HepG2 (cell line): ENCODE results near the gene JAGN1. TPM values are rescaled to one million over a fixed set of nuclear protein-coding genes. Genes with fewer than 3 reads are reported as not detected.
A peak's percentile ranks its signal among the peaks of the same experiment; 100 is the strongest.

ENCODE experiments used
- KDM1A ChIP-seq: IDR thresholded peaks from 2 replicates; pipeline ENCODE4 v1.6.1; 2016; ENCODE audit warnings: missing compliant biosample characterization
- NONO ChIP-seq, 2 experiments: fragments of 450-650 bp in 1 of 2; sonication (generic) in 1 of 2; formaldehyde crosslinking in 1 of 2; IDR thresholded peaks in 1 of 2; conservative IDR thresholded peaks in 1 of 2; 2 replicates each; pipeline versions ENCODE4 v1.6.1 to v1.8.0; 2017 to 2022; ENCODE audit warnings: mild to moderate bottlenecking in 1 of 2, missing genetic modification reagents in 1 of 2, moderate library complexity in 1 of 2
- RFX5 ChIP-seq: IDR thresholded peaks from 2 replicates; pipeline ENCODE4 v1.6.1; 2011; ENCODE audit warnings: low read depth, low read length, improper control_type of control experiment
- SUZ12 ChIP-seq: fragments of 150-350 bp; IDR thresholded peaks from 2 replicates; pipeline ENCODE4 v1.6.1; 2014; ENCODE audit warnings: low read depth, low read length
- ZHX1 ChIP-seq: sonication (generic); formaldehyde crosslinking; IDR thresholded peaks from 2 replicates; pipeline ENCODE4 v1.8.1; 2022; ENCODE audit warnings: low read depth, mild to moderate bottlenecking, missing genetic modification reagents
- ZNF558 ChIP-seq: sonication (generic); formaldehyde crosslinking; IDR thresholded peaks from 2 replicates; pipeline ENCODE4 v1.9.0; 2022; ENCODE audit warnings: mild to moderate bottlenecking, missing genetic modification reagents, borderline replicate concordance
- polyA plus RNA-seq, 8 experiments: library from polyadenylated mRNA; depleted of rRNA in 3 of 8; stranded (reverse) in 7 of 8; unstranded in 1 of 8; fragments of >200 nt; fragmentation: Illumina TruSeq in 4 of 8; extraction: Trizol in 4 of 8; gene quantifications; 2 replicates each; pipeline versions ENCODE4 v1.2.1 to v1.2.3, GENCODE V29; 2011 to 2016; ENCODE audit warnings: low read depth in 4 of 8, missing spikeins in 1 of 8, mixed read lengths in 1 of 8; ENCODE audit not compliant: insufficient read depth in 1 of 8
- total RNA-seq, 5 experiments: library from RNA; depleted of rRNA; stranded (reverse); fragments of >200 nt; fragmentation: Illumina TruSeq; extraction: Trizol; gene quantifications; 2 replicates each; pipeline ENCODE4 v1.2.3, GENCODE V29; 2016; ENCODE audit warnings: low read depth in 1 of 5
- TF ChIP-seq, protein P1 (sequence below): sonication (generic); formaldehyde crosslinking; IDR thresholded peaks from 2 replicates; pipeline ENCODE4 v1.5.1; 2020; ENCODE audit warnings: mild to moderate bottlenecking, missing genetic modification reagents, borderline replicate concordance
- TF ChIP-seq, protein P2 (sequence below), 2 experiments: fragments of 450-650 bp in 1 of 2; sonication (generic) in 1 of 2; formaldehyde crosslinking in 1 of 2; IDR thresholded peaks; 2 replicates each; pipeline versions ENCODE4 v1.6.1 to v1.8.0; 2016 to 2022; ENCODE audit warnings: antibody characterized with exemption in 1 of 2, mild to moderate bottlenecking in 1 of 2, missing genetic modification reagents in 1 of 2
- TF ChIP-seq, protein P3 (sequence below): fragments of 450-650 bp; IDR thresholded peaks from 2 replicates; pipeline ENCODE4 v1.6.1; 2016
- TF ChIP-seq, protein P4 (sequence below): IDR thresholded peaks from 2 replicates; pipeline ENCODE4 v1.6.1; 2016; ENCODE audit warnings: missing biosample characterization, missing genetic modification reagents, low read depth

JAGN1 gene
- total and polyA plus RNA-seq, 2 of the 13 experiments (the other 11 are each of a cell fraction or from before 2014, with no cell fraction given): 49.9 to 50.9 TPM

- no peak; the same call in 1 of the 2 replicates for TF ChIP-seq ZHX1 (CRISPR knock-in tag)
- TF ChIP-seq NONO (IDR thresholded peaks at IDR 0.05): no peak
- no peak for TF ChIP-seq NONO (CRISPR knock-in tag; conservative IDR thresholded peaks at IDR 0.05)
- peak; percentile 90 for TF ChIP-seq RFX5
- TF ChIP-seq, protein P1, sequence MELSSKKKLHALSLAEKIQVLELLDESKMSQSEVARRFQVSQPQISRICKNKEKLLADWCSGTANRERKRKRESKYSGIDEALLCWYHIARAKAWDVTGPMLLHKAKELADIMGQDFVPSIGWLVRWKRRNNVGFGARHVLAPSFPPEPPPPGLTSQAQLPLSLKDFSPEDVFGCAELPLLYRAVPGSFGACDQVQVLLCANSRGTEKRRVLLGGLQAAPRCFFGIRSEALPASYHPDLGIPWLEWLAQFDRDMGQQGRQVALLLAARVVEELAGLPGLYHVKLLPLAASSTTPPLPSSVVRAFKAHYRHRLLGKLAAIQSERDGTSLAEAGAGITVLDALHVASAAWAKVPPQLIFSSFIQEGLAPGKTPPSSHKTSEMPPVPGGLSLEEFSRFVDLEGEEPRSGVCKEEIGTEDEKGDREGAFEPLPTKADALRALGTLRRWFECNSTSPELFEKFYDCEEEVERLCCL (CRISPR knock-in tag): no peak
- TF ChIP-seq ZNF558 (CRISPR knock-in tag): peak; percentile 71; the same call in 1 of the 2 replicates
- TF ChIP-seq, protein P2, sequence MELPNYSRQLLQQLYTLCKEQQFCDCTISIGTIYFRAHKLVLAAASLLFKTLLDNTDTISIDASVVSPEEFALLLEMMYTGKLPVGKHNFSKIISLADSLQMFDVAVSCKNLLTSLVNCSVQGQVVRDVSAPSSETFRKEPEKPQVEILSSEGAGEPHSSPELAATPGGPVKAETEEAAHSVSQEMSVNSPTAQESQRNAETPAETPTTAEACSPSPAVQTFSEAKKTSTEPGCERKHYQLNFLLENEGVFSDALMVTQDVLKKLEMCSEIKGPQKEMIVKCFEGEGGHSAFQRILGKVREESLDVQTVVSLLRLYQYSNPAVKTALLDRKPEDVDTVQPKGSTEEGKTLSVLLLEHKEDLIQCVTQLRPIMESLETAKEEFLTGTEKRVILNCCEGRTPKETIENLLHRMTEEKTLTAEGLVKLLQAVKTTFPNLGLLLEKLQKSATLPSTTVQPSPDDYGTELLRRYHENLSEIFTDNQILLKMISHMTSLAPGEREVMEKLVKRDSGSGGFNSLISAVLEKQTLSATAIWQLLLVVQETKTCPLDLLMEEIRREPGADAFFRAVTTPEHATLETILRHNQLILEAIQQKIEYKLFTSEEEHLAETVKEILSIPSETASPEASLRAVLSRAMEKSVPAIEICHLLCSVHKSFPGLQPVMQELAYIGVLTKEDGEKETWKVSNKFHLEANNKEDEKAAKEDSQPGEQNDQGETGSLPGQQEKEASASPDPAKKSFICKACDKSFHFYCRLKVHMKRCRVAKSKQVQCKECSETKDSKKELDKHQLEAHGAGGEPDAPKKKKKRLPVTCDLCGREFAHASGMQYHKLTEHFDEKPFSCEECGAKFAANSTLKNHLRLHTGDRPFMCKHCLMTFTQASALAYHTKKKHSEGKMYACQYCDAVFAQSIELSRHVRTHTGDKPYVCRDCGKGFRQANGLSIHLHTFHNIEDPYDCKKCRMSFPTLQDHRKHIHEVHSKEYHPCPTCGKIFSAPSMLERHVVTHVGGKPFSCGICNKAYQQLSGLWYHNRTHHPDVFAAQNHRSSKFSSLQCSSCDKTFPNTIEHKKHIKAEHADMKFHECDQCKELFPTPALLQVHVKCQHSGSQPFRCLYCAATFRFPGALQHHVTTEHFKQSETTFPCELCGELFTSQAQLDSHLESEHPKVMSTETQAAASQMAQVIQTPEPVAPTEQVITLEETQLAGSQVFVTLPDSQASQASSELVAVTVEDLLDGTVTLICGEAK (IDR thresholded peaks at IDR 0.05): no peak
- TF ChIP-seq, protein P2 (CRISPR knock-in tag; IDR thresholded peaks at IDR 0.05): peak; percentile 1; the same call in 1 of the 2 replicates
- TF ChIP-seq, protein P3, sequence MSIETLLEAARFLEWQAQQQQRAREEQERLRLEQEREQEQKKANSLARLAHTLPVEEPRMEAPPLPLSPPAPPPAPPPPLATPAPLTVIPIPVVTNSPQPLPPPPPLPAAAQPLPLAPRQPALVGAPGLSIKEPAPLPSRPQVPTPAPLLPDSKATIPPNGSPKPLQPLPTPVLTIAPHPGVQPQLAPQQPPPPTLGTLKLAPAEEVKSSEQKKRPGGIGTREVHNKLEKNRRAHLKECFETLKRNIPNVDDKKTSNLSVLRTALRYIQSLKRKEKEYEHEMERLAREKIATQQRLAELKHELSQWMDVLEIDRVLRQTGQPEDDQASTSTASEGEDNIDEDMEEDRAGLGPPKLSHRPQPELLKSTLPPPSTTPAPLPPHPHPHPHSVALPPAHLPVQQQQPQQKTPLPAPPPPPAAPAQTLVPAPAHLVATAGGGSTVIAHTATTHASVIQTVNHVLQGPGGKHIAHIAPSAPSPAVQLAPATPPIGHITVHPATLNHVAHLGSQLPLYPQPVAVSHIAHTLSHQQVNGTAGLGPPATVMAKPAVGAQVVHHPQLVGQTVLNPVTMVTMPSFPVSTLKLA: peak; percentile 75
- no peak for TF ChIP-seq SUZ12
- TF ChIP-seq KDM1A (CRISPR knock-in tag): no peak
- TF ChIP-seq, protein P4, sequence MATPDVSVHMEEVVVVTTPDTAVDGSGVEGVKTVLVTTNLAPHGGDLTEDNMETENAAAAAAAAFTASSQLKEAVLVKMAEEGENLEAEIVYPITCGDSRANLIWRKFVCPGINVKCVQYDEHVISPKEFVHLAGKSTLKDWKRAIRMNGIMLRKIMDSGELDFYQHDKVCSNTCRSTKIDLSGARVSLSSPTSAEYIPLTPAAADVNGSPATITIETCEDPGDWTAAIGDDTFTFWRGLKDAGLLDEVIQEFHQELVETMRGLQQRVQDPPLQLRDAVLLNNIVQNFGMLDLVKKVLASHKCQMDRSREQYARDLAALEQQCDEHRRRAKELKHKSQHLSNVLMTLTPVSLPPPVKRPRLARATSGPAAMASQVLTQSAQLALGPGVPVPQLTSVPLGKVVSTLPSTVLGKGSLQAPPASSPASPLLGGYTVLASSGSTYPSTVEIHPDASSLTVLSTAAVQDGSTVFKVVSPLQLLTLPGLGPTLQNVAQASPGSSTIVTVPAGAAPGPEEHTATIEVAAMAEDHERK (CRISPR knock-in tag): peak; percentile 67; the same call in 1 of the 2 replicates
Measured at GRCh38 chr3:9933561-9934234, 43.3 kb downstream of the JAGN1 start, which contains the start of gene CRELD1 (continued).
